ENCODE measurements around the gene RAE1. TPM values are rescaled to one million over a fixed set of nuclear protein-coding genes. Genes with fewer than 3 reads are reported as not detected.
"Not testable (repeated sequence)": the region's sequence is repeated elsewhere in the genome, so short reads cannot be mapped to it uniquely, and the experiment has no call there.

The RAE1 gene
- total RNA-seq, 1 experiment from 2014 or later: 34.5 TPM

GRCh38 chr20:57348200-57348921 lies 2.7 kb upstream of the RAE1 start:
- H3K27me3 ChIP-seq (ENCODE audit: control insufficient read depth, insufficient read depth, low read length); ATAC-seq; H3K9me3 ChIP-seq (ENCODE audit: control insufficient read depth, insufficient read depth, low read depth, low read length); intact Hi-C loops (cut with micrococcal nuclease; ENCODE audit: unreplicated experiment); in situ Hi-C loops (cut with HindIII; ENCODE audit: low pct_unique_long_range_greater_than_20kb, low sequenced_read_pairs); H3K4me3 ChIP-seq (ENCODE audit: low read depth in 2 of 2, low read length in 2 of 2); POLR2A ChIA-PET; H3K27ac ChIP-seq (ENCODE audit: low read length); H3K4me1 ChIP-seq (ENCODE audit: control insufficient read depth, insufficient read depth, low read length); H3K36me3 ChIP-seq (ENCODE audit: control insufficient read depth, insufficient read depth, low read length); BruUV-seq (replicated peaks); DNase-seq (ENCODE audit: low read depth, low spot score): not testable (repeated sequence)
- CTCF ChIA-PET: interaction anchor here (0.8 to 0.9 kb wide), 2 partner anchors 16 to 256 kb away, joined by 3 to 4 read pairs; no protein-coding TSS in a partner anchor

GRCh38 chr20:57348922-57349574 lies 2.0 kb upstream of the RAE1 start:
- BruUV-seq (replicated peaks); H3K4me3 ChIP-seq (ENCODE audit: low read depth in 2 of 2, low read length in 2 of 2); intact Hi-C loops (cut with micrococcal nuclease; ENCODE audit: unreplicated experiment); H3K9me3 ChIP-seq (ENCODE audit: control insufficient read depth, insufficient read depth, low read depth, low read length); H3K27ac ChIP-seq (ENCODE audit: low read length); H3K27me3 ChIP-seq (ENCODE audit: control insufficient read depth, insufficient read depth, low read length); H3K4me1 ChIP-seq (ENCODE audit: control insufficient read depth, insufficient read depth, low read length); POLR2A ChIA-PET; DNase-seq (ENCODE audit: low read depth, low spot score); in situ Hi-C loops (cut with HindIII; ENCODE audit: low pct_unique_long_range_greater_than_20kb, low sequenced_read_pairs); ATAC-seq: not testable (repeated sequence)
- H3K36me3 ChIP-seq (ENCODE audit: control insufficient read depth, insufficient read depth, low read length): peaks cover 13% of the 10 kb centered on the region
- CTCF ChIA-PET: interaction anchor here (0.8 kb wide), 1 partner anchor 17 kb away, joined by 3 read pairs; no protein-coding TSS in a partner anchor

GRCh38 chr20:57350081-57350710 lies 859 bp upstream of the RAE1 start:
- intact Hi-C loops (cut with micrococcal nuclease; ENCODE audit: unreplicated experiment) (no loop called here), in situ Hi-C loops (cut with HindIII; ENCODE audit: low pct_unique_long_range_greater_than_20kb, low sequenced_read_pairs) (no loop called here)
- BruUV-seq (replicated peaks): no TSS peak

GRCh38 chr20:57350726-57351041 lies 371 bp upstream of the RAE1 start:
- peaks cover 29% of the 10 kb centered on the region for H3K36me3 ChIP-seq (ENCODE audit: control insufficient read depth, insufficient read depth, low read length)
- peak overlapping the region; percentile 94 to 100 for H3K4me3 ChIP-seq (ENCODE audit: low read depth in 2 of 2, low read length in 2 of 2)
- in situ Hi-C loops (cut with HindIII; ENCODE audit: low pct_unique_long_range_greater_than_20kb, low sequenced_read_pairs); DNase-seq (ENCODE audit: low read depth, low spot score); CTCF ChIA-PET; BruUV-seq (replicated peaks); H3K27me3 ChIP-seq (ENCODE audit: control insufficient read depth, insufficient read depth, low read length); H3K9me3 ChIP-seq (ENCODE audit: control insufficient read depth, insufficient read depth, low read depth, low read length); ATAC-seq; POLR2A ChIA-PET; H3K4me1 ChIP-seq (ENCODE audit: control insufficient read depth, insufficient read depth, low read length); intact Hi-C loops (cut with micrococcal nuclease; ENCODE audit: unreplicated experiment): not testable (repeated sequence)
- H3K27ac ChIP-seq (ENCODE audit: low read length): peak overlapping the region; percentile 91

More at GRCh38 chr20:57350081-57350710, 859 bp upstream of the RAE1 start:
- DNase-seq (ENCODE audit: low read depth, low spot score): no peak
- H3K4me3 ChIP-seq (ENCODE audit: low read depth in 2 of 2, low read length in 2 of 2): 0 out of 4 replicates have a peak overlapping the region, but pooled peaks of 1 of the 2 experiments have one; percentile 9
- H3K27me3 ChIP-seq (ENCODE audit: control insufficient read depth, insufficient read depth, low read length): no peaks in the 10 kb centered on the region
- H3K27ac ChIP-seq (ENCODE audit: low read length): 0 out of 2 replicates have a peak overlapping the region, but pooled peaks have one; percentile 20
- no peak for ATAC-seq
- no peak for TF ChIP-seq REST (IDR thresholded peaks at IDR 0.05; ENCODE audit: insufficient read depth in 1 of 2, low read depth in 2 of 2, low read length in 1 of 2)
- TF ChIP-seq POLR2AphosphoS5 (IDR thresholded peaks at IDR 0.05; ENCODE audit: low read depth, low read length): no peak
- TF ChIP-seq TCF7L2 (IDR thresholded peaks at IDR 0.05; ENCODE audit: low read depth, low read length): no peak
- TF ChIP-seq CTCF (IDR thresholded peaks at IDR 0.05): no peak
- no peak for TF ChIP-seq SIN3A (IDR thresholded peaks at IDR 0.05; ENCODE audit: borderline replicate concordance, insufficient read depth, low read depth, low read length)
- H3K4me1 ChIP-seq (ENCODE audit: control insufficient read depth, insufficient read depth, low read length): peaks cover 8% of the 10 kb centered on the region
- ChIA-PET CTCF (no interaction called here), POLR2A (no interaction called here)
- no peaks in the 10 kb centered on the region for H3K9me3 ChIP-seq (ENCODE audit: control insufficient read depth, insufficient read depth, low read depth, low read length)
- H3K36me3 ChIP-seq (ENCODE audit: control insufficient read depth, insufficient read depth, low read length): peaks cover 25% of the 10 kb centered on the region
